ENCODE results near the gene MED12L.

DNA sequence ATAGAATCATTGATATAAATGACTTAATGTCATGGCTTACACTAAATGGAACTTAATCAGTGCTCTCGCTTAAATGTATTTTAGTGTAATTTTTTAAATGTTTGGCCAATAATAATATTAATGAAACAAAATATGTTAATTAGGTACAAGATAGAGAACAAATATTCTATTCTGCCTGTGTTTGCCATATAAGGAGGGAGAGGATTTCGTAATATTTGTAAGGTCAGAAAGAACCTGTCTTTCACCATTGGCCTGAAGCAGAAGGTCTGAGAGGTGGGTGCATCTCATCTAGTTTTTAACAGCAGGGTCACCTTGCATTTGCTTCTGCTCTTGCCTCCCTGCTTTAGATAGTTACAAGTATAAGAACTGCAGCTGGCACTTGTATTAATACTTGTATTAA is 228.7 kb downstream of the MED12L start:
- TF ChIP-seq, protein P1, sequence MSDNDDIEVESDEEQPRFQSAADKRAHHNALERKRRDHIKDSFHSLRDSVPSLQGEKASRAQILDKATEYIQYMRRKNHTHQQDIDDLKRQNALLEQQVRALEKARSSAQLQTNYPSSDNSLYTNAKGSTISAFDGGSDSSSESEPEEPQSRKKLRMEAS (IDR thresholded peaks at IDR 0.05; ENCODE audit: low read depth, low read length): no peak
- TF ChIP-seq ASH2L (IDR thresholded peaks at IDR 0.05; ENCODE audit: borderline replicate concordance, low read depth) (no peak), NKRF (conservative IDR thresholded peaks at IDR 0.05) (no peak), ZNF274 (IDR thresholded peaks at IDR 0.05; ENCODE audit: insufficient read depth, insufficient read length) (no peak), CEBPB (IDR thresholded peaks at IDR 0.05; ENCODE audit: borderline replicate concordance in 1 of 2, low read depth in 2 of 2, low read length in 2 of 2) (no peak), YY1 (IDR thresholded peaks at IDR 0.05; ENCODE audit: low read depth, low read length) (no peak), DPF2 (IDR thresholded peaks at IDR 0.05) (no peak), SP1 (IDR thresholded peaks at IDR 0.05; ENCODE audit: low read depth, low read length) (no peak), NFYB (IDR thresholded peaks at IDR 0.05; ENCODE audit: insufficient read depth, low read depth, low read length) (no peak), EZH2 (IDR thresholded peaks at IDR 0.05; ENCODE audit: borderline replicate concordance, control insufficient read depth, low read depth, low read length) (no peak), NFIC (IDR thresholded peaks at IDR 0.05; ENCODE audit: low read depth, low read length) (no peak), RELA (IDR thresholded peaks at IDR 0.05; ENCODE audit: borderline replicate concordance, partially characterized antibody) (no peak), CTCF (IDR thresholded peaks at IDR 0.05 in 2 of 3, conservative IDR thresholded peaks at IDR 0.05 in 1 of 3; ENCODE audit: control insufficient read depth in 2 of 3, extremely low read depth in 1 of 3, insufficient read depth in 1 of 3, low read depth in 3 of 3, low read length in 3 of 3) (no peak), POLR2A (IDR thresholded peaks at IDR 0.05; ENCODE audit: low read depth, low read length) (no peak)

All from GM12878 (cell line).